HG02571 (cell line): Measurements from ENCODE around the gene ADD3.
A peak's percentile ranks its signal among the peaks of the same experiment; 100 is the strongest.

Experiments used
- ATAC-seq: cut with Tn5 transposase; IDR thresholded peaks from one replicate; pipeline ENCODE4 v1.9.1; 2021; ENCODE audit warnings: mild to moderate bottlenecking, moderate library complexity; ENCODE audit not compliant: unreplicated experiment

The ADD3 gene

GRCh38 chr10:109998513-109998912, 9.3 kb upstream of the ADD3 start:
- ATAC-seq, result no peak

GRCh38 chr10:110002801-110003523, 4.8 kb upstream of the ADD3 start:
- no peak for ATAC-seq

GRCh38 chr10:110003524-110003885, 4.3 kb upstream of the ADD3 start:
- no peak for ATAC-seq

- no peak for ATAC-seq
These were observed 2.1 kb upstream of the ADD3 start for GRCh38 chr10:110005719-110006118.

GRCh38 chr10:110006358-110007160, 1.2 kb upstream of the ADD3 start:
- ATAC-seq, result no peak

GRCh38 chr10:110007161-110007700, 553 bp upstream of the ADD3 start:
- ATAC-seq, result peak; percentile 32

- ATAC-seq, result peak; percentile 0
These were observed 945 bp downstream of the ADD3 start for GRCh38 chr10:110008518-110009339.

GRCh38 chr10:110009736-110010475, 2.1 kb downstream of the ADD3 start:
- no peak for ATAC-seq

- no peak for ATAC-seq
These were observed 2.9 kb downstream of the ADD3 start for GRCh38 chr10:110010486-110011378.

- ATAC-seq, result no peak
These were observed 3.9 kb downstream of the ADD3 start for GRCh38 chr10:110011681-110012080.

- no peak for ATAC-seq
These were observed 6.0 kb downstream of the ADD3 start for GRCh38 chr10:110013630-110014293.

GRCh38 chr10:110016039-110016438, 8.3 kb downstream of the ADD3 start:
- ATAC-seq, result no peak

- no peak for ATAC-seq
These were observed 9.3 kb downstream of the ADD3 start for GRCh38 chr10:110017052-110017451.

- no peak for ATAC-seq
These were observed 10.1 kb downstream of the ADD3 start for GRCh38 chr10:110017907-110018306.

- ATAC-seq, result no peak
These were observed 12.5 kb downstream of the ADD3 start for GRCh38 chr10:110020265-110020664.

- no peak for ATAC-seq
These were observed 15.1 kb downstream of the ADD3 start for GRCh38 chr10:110022716-110023504.

- no peak for ATAC-seq
These were observed 16.1 kb downstream of the ADD3 start for GRCh38 chr10:110023785-110024465.

- ATAC-seq, result no peak
These were observed 21.7 kb downstream of the ADD3 start for GRCh38 chr10:110029450-110029849.
